SU-DHL-6 (cell line): ENCODE data around the gene EFCAB6.

Source experiments
- H2AFZ ChIP-seq: fragments of 200-600 bp; sonication (generic); 2 replicates; pipeline ENCODE4 v1.6.1; 2014; ENCODE audit warnings: low read depth, mild to moderate bottlenecking, moderate library complexity, mixed read lengths, antibody characterized with exemption, low read length; ENCODE audit not compliant: severe bottlenecking
- H3F3A ChIP-seq: fragments of 200-600 bp; shearing (Covaris generic); 2 replicates; pipeline ENCODE4 v1.6.0; 2016; ENCODE audit warnings: antibody characterized with exemption, mild to moderate bottlenecking; ENCODE audit not compliant: insufficient read depth
- H3K27ac ChIP-seq: fragments of 200-600 bp; sonication (generic); 2 replicates; pipeline ENCODE4 v1.5.1; 2016; ENCODE audit warnings: low read depth, mild to moderate bottlenecking, low read length, moderate library complexity, mixed read lengths
- H3K27me3 ChIP-seq: fragments of 200-600 bp; sonication (generic), shearing (Covaris generic); 2 replicates; pipeline ENCODE4 v1.6.0; 2014; ENCODE audit warnings: mild to moderate bottlenecking, low read length
- H3K36me3 ChIP-seq: fragments of 200-600 bp; sonication (generic); 2 replicates; pipeline ENCODE4 v1.6.1; 2014; ENCODE audit warnings: mild to moderate bottlenecking, low read length, mixed read lengths
- H3K4me2 ChIP-seq: fragments of 300-600, 200-600 bp; shearing (Covaris generic), sonication (generic); 2 replicates; pipeline ENCODE4 v1.6.0; 2014; ENCODE audit warnings: low read length, low read depth, mild to moderate bottlenecking; ENCODE audit not compliant: poor library complexity, severe bottlenecking
- H3K4me3 ChIP-seq: fragments of 200-600 bp; sonication (generic); 2 replicates; pipeline ENCODE4 v1.5.1; 2014; ENCODE audit warnings: antibody characterized with exemption, low read length, mild to moderate bottlenecking, mixed read lengths; ENCODE audit not compliant: insufficient read depth, poor library complexity, severe bottlenecking
- H3K79me2 ChIP-seq: fragments of 200-600 bp; sonication (generic); 2 replicates; pipeline ENCODE4 v1.6.1; 2014; ENCODE audit warnings: mild to moderate bottlenecking, low read length, moderate library complexity; ENCODE audit not compliant: insufficient read depth
- H3K9ac ChIP-seq: fragments of 200-600 bp; sonication (generic); 2 replicates; pipeline ENCODE4 v1.7.0; 2014; ENCODE audit warnings: mild to moderate bottlenecking, low read length
- H3K9me2 ChIP-seq: fragments of 200-600 bp; sonication (generic); replicated peaks from 2 replicates; pipeline ENCODE4 v1.6.1; 2014; ENCODE audit warnings: low read length; ENCODE audit not compliant: insufficient read depth
- H3K9me3 ChIP-seq: fragments of 200-600 bp; sonication (generic); 2 replicates; pipeline ENCODE4 v1.6.1; 2014; ENCODE audit warnings: low read length, mixed read lengths; ENCODE audit not compliant: insufficient read depth
- H4K20me1 ChIP-seq: fragments of 200-600 bp; sonication (generic); 2 replicates; pipeline ENCODE4 v1.6.1; 2014; ENCODE audit warnings: low read depth, mild to moderate bottlenecking, antibody characterized with exemption, low read length, moderate library complexity, mixed read lengths
- CTCF ChIP-seq: fragments of 200-600 bp; sonication (generic); IDR thresholded peaks from one replicate; pipeline ENCODE4 v1.5.1; 2017; ENCODE audit warnings: antibody characterized with exemption, mild to moderate bottlenecking, low read length, moderate library complexity; ENCODE audit not compliant: insufficient read depth, poor library complexity, severe bottlenecking
- EZH2phosphoT487 ChIP-seq: fragments of 200-600 bp; sonication (generic), shearing (Covaris generic); conservative IDR thresholded peaks from 2 replicates; pipeline ENCODE4 v1.6.1; 2018; ENCODE audit warnings: mild to moderate bottlenecking, antibody characterized with exemption, low read length, moderate library complexity, mixed read lengths

Gene EFCAB6

GRCh38 chr22:43802897-43803495, 9.1 kb downstream of the EFCAB6 start:
- Histone ChIP-seq H3K27me3 (no peaks in the 10 kb centered on the region), H3K27ac (no peak overlapping the region), H2AFZ (no peak overlapping the region), H3K4me2 (no peak overlapping the region), H3K9me3 (no peaks in the 10 kb centered on the region), H4K20me1 (no peaks in the 10 kb centered on the region), H3K9ac (no peak overlapping the region), H3K79me2 (no peaks in the 10 kb centered on the region), H3K36me3 (no peaks in the 10 kb centered on the region), H3K9me2 (no peaks in the 10 kb centered on the region), H3F3A (no peaks in the 10 kb centered on the region), H3K4me3 (no peak overlapping the region)
- no peak for TF ChIP-seq EZH2phosphoT487
- no peak for TF ChIP-seq CTCF

GRCh38 chr22:43800970-43801369, 11.1 kb downstream of the EFCAB6 start:
- Histone ChIP-seq H3K4me3 (no peak overlapping the region), H3K36me3 (no peaks in the 10 kb centered on the region), H2AFZ (no peak overlapping the region), H3K9me3 (no peaks in the 10 kb centered on the region), H3K79me2 (no peaks in the 10 kb centered on the region), H4K20me1 (no peaks in the 10 kb centered on the region), H3F3A (no peaks in the 10 kb centered on the region), H3K9me2 (no peaks in the 10 kb centered on the region), H3K27me3 (no peaks in the 10 kb centered on the region), H3K4me2 (no peak overlapping the region), H3K9ac (no peak overlapping the region), H3K27ac (no peak overlapping the region)
- no peak for TF ChIP-seq CTCF
- no peak for TF ChIP-seq EZH2phosphoT487

- no peak for TF ChIP-seq EZH2phosphoT487
- TF ChIP-seq CTCF, result no peak
- Histone ChIP-seq H2AFZ (no peak overlapping the region), H4K20me1 (no peaks in the 10 kb centered on the region), H3K9me3 (no peaks in the 10 kb centered on the region), H3K27me3 (no peaks in the 10 kb centered on the region), H3K4me2 (no peak overlapping the region), H3K36me3 (no peaks in the 10 kb centered on the region), H3F3A (no peaks in the 10 kb centered on the region), H3K27ac (no peak overlapping the region), H3K9me2 (no peaks in the 10 kb centered on the region), H3K4me3 (no peak overlapping the region), H3K79me2 (no peaks in the 10 kb centered on the region), H3K9ac (no peak overlapping the region)
Observed at GRCh38 chr22:43798492-43798891, 13.6 kb downstream of the EFCAB6 start.
